Lower leg skin (tissue), 3 donors: Measurements from ENCODE around the gene TRAPPC3.

Experiments used
- POLR2A ChIP-seq, 2 donors: fragments of 450-650 bp; IDR thresholded peaks; one replicate each; pipeline ENCODE4 v1.6.1; 2016 to 2017; ENCODE audit warnings: antibody characterized with exemption in 2 of 2, mild to moderate bottlenecking in 1 of 2, moderate library complexity in 1 of 2
- TF ChIP-seq, protein P1 (sequence below), 3 donors: fragments of 450-650 bp; IDR thresholded peaks; one replicate each; pipeline ENCODE4 v1.5.1; 2016; ENCODE audit warnings: antibody characterized with exemption in 3 of 3, mild to moderate bottlenecking in 3 of 3, moderate library complexity in 2 of 3

DNA sequence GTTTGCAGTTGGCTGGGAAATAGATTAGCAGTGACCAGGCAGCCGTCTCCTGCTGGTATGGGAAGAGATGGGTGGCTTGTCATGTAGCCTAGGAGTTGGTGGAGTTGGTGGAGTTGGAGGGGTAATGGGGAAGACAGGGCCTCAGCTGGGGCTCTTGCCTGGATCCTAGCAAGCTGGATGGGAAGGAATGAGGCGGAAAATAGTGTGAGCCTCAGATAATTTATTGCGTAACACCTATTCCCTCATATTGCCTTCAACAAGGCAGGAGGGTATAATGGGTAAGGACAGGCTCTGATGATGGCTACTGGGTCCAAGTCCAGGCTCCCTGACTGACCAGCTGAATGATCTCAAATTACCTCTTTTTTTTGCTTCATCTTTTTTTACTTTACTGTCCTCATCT lies 19.2 kb upstream of the TRAPPC3 start:
- TF ChIP-seq, protein P1, sequence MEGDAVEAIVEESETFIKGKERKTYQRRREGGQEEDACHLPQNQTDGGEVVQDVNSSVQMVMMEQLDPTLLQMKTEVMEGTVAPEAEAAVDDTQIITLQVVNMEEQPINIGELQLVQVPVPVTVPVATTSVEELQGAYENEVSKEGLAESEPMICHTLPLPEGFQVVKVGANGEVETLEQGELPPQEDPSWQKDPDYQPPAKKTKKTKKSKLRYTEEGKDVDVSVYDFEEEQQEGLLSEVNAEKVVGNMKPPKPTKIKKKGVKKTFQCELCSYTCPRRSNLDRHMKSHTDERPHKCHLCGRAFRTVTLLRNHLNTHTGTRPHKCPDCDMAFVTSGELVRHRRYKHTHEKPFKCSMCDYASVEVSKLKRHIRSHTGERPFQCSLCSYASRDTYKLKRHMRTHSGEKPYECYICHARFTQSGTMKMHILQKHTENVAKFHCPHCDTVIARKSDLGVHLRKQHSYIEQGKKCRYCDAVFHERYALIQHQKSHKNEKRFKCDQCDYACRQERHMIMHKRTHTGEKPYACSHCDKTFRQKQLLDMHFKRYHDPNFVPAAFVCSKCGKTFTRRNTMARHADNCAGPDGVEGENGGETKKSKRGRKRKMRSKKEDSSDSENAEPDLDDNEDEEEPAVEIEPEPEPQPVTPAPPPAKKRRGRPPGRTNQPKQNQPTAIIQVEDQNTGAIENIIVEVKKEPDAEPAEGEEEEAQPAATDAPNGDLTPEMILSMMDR (IDR thresholded peaks at IDR 0.05) = no peak
- TF ChIP-seq POLR2A (IDR thresholded peaks at IDR 0.05) = no peak
